HG03139 (cell line): ENCODE results near the gene MYO15B.

ENCODE experiments used
- ATAC-seq: cut with Tn5 transposase; IDR thresholded peaks from one replicate; pipeline ENCODE4 v1.9.1; 2021; ENCODE audit not compliant: unreplicated experiment

MYO15B gene

GRCh38 chr17:75558666-75559530 is 28.7 kb upstream of the MYO15B start:
- ATAC-seq: no peak

DNA sequence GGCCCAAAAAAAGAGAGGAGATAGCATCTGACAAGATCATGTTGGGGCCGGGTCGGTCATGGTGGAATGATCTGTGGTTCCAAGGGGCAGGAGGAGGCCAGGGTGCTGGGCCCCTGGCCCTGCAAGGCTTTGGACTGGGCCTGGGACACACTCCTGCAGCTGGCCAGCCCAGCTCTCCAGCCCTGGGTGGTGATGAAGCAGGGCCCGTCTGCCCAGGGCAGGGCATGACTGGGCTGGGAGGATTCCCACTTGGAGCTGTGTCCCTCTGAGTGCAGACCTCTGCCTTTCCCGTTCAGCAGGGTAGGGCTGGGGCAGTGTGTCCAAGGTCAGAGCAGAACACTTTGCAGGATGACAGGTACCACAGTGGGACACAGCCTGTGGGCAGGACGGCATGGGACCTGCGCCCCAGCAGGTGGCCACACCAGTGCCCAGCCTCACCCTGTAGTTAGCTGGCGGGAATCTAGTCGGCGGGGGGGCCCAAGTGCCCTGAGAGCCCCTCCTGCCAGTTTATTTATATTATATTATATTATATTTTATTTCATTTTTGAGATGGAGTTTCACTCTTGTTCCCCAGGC is 27.6 kb upstream of the MYO15B start:
- ATAC-seq: no peak

GRCh38 chr17:75561927-75562603 is 25.5 kb upstream of the MYO15B start:
- no peak for ATAC-seq

- no peak for ATAC-seq
Measured at GRCh38 chr17:75563063-75563758, 24.4 kb upstream of the MYO15B start.

DNA sequence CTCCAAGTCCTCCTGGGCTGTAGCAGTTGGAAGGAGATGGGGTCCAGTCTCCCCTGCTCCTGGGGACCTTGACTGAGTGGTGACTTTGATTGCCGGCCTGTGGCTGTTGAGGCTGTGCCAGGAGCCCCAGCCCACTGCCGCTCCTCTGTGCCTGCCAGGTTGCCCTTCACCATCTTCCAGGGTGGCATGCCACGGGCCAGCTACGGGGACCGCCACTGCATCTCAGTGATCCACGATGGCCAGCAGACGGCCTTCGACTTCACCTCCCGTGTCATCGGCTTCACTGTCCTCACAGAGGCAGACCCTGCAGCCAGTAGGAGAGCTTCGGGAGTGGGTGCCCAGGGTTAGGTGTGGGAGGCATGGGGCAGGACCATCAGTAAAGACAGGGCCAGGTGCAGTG is 23.4 kb upstream of the MYO15B start:
- no peak for ATAC-seq

DNA sequence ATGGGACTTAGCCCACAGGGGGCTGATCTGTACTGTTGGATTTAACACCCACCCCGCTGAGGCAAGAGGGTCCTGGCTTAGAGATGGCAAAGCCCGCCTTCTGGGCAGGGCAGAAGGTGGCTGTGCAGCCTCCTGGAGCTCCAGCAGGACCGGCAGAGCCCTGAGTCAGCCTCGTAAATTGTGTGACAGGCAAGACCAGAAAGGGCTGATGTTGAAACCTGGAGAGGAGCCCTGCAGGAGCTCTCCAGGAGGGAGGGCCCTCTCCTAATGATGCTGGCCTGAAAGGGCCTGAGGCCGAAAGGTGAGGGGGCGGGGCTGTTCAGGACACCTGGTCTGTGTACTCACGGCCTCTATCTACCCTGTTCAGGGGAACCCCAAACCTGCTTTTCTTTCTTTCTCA is 22.5 kb upstream of the MYO15B start:
- ATAC-seq: no peak

DNA sequence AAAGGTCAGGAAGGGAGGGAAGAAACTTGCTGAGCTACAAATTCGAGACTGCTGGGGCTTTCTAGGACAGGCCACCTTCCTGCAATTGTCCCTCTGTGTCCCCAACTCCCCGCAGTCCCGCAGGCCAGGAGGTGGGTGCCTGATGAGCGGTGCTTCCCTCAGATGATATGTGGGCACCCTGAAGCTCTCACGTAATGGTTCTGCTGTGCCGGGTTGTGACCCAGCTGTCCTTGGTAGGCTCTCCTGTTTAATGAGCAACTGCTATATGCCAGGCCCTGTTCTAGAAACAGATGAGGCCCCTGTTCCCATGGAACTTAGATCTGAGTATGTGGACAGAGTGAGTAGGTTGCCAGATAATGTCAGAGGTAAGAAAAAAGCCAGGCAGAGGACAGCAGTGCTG is 22.0 kb upstream of the MYO15B start:
- ATAC-seq: no peak

- no peak for ATAC-seq
Measured at GRCh38 chr17:75566416-75566815, 21.2 kb upstream of the MYO15B start.

GRCh38 chr17:75566834-75567233 is 20.8 kb upstream of the MYO15B start:
- no peak for ATAC-seq

DNA sequence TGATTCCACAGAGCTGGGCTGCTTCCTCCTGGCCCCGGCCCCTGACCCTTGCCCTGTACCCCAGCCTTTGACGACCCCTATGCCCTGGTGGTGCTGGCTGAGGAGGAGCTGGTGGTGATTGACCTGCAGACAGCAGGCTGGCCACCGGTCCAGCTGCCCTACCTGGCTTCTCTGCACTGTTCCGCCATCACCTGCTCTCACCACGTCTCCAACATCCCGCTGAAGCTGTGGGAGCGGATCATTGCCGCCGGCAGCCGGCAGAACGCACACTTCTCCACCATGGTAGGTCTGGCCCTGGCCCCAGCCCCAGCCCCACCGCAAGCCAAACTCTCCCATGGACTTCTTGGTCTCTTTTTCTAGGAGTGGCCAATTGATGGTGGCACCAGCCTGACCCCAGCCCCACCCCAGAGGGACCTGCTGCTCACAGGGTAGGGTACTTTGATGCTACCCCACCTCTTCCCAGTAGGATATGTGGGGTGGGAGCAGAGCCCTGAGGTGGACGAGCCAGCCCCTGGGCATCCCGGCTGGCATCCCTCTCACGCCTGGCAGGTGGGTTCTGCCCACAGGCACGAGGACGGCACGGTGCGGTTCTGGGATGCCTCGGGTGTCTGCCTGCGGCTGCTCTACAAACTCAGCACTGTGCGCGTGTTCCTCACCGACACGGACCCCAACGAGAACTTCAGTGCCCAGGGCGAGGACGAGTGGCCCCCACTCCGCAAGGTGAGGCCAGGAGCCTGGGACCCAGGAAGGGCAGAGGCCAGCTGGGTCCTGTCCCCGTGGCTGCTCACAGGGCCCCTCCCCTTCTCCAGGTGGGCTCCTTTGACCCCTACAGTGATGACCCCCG is 19.0 kb upstream of the MYO15B start:
- no peak for ATAC-seq

DNA sequence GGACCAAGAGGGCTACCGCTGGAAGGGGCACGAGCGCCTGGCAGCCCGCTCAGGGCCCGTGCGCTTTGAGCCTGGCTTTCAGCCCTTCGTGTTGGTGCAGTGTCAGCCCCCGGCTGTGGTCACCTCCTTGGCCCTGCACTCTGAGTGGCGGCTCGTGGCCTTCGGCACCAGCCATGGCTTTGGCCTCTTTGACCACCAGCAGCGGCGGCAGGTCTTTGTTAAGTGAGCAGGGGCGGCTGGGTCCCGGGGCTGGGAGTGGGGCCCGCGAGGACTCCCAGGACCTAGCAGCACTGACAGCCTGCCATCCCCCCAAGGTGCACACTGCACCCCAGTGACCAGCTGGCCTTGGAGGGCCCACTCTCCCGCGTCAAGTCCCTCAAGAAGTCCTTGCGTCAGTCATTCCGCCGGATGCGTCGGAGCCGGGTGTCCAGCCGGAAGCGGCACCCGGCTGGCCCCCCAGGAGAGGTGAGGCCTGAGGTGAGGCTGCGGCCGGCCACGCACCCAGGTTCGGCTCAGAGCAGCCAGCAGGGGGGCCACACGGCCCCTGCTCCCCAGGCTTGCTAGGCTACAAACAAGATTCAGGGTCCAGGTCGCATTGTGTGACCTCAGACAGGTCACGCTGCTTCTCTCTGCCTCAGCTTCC is 17.4 kb upstream of the MYO15B start:
- ATAC-seq: no peak

DNA sequence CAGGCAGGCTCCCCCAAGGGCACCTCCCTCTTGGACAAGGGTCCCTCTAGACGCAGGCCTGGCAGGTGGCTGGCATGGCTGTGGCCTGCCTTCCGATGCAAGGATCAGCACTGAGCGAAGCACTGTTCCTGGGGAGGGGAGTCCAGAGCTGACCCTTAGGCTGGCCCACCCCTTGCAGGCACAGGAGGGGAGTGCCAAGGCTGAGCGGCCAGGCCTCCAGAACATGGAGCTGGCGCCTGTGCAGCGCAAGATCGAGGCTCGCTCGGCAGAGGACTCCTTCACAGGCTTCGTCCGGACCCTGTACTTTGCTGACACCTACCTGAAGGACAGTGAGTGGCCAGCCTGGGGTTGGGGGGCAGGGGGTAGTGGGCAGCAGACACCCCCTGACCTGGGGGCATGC is 16.8 kb upstream of the MYO15B start:
- ATAC-seq: no peak

- no peak for ATAC-seq
Measured at GRCh38 chr17:75571197-75571884, 16.3 kb upstream of the MYO15B start.

DNA sequence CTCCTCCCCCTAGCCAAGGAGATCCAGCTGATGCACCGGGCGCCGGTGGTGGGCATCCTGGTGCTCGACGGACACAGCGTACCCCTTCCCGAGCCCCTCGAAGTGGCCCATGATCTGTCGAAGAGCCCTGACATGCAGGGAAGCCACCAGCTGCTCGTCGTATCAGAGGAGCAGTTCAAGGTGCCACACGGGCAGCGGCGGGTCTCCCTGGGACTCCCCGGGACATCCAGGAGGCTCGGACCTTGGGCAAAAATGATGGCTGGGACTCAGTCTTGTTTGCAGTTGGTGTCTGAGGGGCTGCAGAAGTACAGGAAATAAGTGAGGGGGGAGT is 15.8 kb upstream of the MYO15B start:
- ATAC-seq: no peak

DNA sequence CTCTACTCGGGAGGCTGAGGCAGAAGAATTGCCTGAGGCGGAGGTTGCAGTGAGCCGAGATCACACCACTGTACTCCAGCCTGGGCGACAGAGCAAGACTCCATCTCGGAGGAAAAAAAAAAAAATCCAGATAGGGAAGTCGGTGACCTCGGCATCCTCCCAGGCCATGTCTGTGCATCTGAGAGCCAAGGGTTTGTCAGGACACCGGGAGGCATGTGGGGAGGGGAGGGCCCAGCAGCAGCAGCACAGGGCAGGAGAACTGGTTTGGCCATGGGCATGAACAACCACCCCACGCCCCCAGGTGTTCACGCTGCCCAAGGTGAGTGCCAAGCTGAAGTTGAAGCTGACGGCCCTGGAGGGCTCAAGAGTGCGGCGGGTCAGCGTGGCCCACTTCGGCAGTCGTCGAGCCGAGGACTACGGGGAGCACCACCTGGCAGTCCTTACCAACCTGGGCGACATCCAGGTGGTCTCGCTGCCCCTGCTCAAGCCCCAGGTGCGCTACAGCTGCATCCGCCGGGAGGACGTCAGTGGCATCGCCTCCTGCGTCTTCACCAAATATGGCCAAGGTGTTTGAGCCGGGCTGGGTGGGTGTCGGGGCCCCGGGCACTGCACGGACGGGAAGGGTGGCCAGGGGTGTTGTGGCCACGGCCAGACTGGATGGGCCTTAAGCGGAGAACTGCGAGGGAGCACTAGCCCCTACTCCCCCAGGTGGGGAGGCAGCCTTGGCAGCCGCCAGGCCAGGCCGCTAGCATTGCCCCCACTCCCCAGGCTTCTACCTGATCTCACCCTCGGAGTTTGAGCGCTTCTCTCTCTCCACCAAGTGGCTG is 14.7 kb upstream of the MYO15B start:
- no peak for ATAC-seq

DNA sequence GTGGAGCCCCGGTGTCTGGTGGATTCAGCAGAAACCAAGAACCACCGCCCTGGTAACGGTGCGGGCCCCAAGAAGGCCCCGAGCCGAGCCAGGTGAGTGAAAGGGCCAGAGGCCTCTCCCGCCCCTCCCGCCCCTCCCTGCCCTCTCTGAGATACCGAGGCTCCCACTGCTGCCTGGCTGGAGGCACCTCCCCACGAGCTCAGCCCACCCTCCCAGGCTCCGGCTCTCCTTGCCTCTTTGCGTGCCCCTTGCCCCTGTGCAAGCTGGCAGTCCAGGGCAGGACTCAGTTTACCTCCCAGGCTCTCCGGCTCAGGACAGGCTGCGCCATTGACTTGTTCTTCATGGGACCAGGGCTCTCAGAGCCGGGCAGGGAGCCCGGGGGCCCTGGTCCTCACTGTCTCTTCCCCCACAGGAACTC is 14.1 kb upstream of the MYO15B start:
- ATAC-seq: no peak

GRCh38 chr17:75573994-75574393 is 13.6 kb upstream of the MYO15B start:
- ATAC-seq: no peak

DNA sequence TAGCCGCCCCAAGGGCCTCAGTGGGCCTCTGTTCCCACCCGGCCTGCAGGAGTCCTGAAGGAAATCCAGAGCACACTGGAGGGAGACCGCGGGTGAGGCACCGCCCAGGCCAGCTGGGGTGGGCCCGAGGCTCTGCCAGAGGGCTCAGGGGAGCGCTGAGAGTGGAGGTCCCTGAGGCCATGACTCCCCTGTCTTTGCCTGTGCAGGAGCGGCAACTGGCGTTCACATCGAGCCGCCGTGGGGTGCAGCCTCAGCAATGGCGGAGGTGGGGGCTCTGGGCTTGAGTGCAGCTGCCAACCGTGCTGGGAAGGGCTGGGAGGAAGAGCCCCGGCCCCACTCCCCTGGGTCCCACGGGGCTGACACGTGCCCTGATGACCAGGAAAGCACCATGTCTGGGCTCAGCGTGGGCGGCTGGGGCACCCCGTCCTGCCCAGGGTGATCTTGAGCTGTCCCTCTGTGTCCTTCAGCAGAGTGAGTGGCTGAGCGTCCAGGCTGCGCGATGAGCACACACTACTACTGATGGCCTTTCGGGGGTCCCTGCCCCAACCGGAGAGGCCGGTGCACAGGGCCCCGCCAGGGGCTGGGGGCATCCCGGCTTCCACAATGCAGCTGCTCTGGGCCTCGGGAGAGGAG is 13.1 kb upstream of the MYO15B start:
- no peak for ATAC-seq
